GM18526 (cell line): ENCODE measurements around the gene TM2D3.

ENCODE experiments used
- POLR2A ChIP-seq: IDR thresholded peaks from 3 replicates; pipeline ENCODE4 v1.6.1; 2011; ENCODE audit not compliant: insufficient read length; ENCODE audit errors: extremely low read depth

TM2D3 gene

DNA sequence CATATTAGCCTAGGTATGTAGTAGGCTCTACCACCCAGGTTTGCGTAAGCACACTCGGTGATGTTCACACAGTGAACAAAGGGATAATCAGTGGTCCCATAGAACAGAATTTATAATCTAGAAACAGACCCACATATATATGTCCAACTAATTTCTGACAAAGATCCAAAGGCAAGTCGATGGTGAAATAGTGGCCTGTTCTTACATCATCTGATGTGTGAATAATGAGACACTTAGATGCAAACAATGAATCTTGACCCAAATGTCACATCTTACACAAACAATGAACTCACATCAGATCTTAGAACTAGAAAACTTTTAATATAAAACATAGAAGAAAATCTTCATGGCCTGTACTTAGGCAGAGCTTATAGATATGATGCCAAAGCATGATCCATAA, 17.6 kb upstream of the TM2D3 start:
- TF ChIP-seq POLR2A = no peak

DNA sequence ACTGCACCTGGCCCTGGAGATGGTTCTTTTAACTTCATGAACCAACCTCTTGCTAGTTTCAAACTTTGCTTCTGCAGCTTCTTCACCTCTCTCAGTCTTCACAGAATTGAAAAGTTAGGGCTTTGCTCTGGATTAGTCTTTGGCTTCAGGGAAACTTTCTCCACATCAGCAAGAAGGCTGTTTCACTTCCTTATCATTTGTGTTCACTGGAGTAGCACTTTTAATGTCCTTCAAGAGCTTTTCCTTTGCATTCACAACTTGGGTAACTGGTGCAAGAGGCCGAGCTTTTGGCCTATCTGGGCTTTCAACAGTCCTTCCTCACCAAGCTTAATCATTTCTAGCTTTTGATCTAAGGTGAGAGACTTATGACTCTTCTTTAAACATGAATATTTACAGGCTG, 15.7 kb upstream of the TM2D3 start:
- TF ChIP-seq POLR2A = no peak

DNA sequence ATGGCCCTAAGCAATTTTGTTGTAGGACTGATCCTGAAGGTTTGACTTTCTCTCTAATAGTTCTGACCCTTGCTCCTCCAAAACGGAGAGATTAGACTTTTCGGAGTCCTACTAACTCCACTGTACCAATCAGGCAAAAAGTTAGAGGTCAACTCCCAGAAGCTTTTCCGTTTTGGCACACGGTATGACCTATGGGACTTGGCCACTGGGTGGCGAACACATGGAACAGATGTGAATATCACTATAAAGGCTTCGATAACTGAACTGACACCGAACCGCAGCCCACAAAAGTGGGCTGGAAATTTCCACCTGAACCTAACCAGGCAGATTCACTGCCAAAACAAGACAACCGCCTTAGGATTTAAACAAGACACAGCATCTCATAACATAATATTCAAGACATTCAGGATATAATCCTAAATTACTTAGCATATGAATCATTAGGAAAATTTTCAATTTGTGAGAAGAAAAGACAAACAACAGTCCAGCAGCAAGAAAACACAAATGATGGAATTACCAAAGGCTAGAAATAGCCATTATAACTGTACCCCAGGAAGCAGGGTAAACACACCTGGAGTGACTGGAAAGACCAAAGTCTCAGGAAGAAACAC, 12.2 kb upstream of the TM2D3 start:
- TF ChIP-seq POLR2A = no peak

DNA sequence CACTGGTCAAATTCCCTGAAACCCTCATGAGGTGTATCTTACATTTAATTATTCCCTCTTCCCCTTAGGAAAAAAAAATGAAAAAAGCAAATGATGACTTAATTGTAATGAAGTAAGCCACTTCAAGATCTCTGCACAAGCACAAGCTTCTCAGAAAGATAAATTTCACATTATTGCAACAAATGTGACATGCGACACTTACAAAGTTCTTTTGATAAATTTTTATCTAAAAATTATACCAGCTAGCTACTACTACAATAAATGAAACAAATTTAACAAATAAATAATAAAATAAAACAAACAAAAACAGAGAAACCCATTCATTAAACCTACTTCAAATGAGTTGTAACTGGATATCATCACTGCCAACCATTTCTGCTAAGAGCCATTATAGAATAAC, 10.0 kb upstream of the TM2D3 start:
- TF ChIP-seq POLR2A = no peak

DNA sequence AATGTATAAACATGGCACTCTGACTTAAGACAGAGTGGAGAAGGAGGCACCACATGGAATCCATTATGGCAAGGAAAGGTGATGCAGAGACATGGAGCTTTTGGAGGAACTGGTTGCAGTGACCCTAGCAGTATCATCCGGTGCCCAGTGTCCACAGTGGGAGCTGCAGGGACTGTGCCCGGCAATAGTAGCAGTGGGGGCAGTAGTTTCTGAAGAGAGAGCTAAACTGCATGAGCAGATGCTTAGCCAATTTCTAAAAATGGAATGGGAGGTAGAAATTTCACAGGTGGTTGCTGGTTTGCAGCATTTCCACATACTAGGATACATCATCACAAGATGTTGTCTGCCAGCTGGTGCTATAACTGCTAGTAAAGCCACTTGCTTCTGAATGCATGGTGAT, 7.8 kb upstream of the TM2D3 start:
- TF ChIP-seq POLR2A = no peak

GRCh38 chr15:101657968-101658784, 6.0 kb upstream of the TM2D3 start:
- no peak for TF ChIP-seq POLR2A

DNA sequence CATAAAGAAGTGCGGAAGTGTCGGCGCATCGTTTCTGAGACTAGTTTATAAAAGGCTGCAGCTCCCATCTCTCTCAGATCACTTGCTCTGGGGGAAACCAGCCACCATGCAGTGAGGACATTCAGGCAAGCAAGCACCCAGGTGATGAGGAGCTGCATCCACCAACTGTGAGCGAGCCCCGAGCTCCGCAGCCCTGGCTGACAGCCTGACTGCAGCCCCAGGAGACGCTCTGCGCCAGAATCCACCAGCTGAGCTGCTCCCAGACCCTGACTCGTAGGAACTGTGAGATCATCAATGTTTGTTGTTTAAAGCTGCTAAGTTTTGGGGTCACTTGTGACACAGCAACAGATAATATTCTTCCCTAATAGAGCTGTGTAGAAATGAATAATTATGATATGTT, 5.0 kb upstream of the TM2D3 start:
- TF ChIP-seq POLR2A = no peak

DNA sequence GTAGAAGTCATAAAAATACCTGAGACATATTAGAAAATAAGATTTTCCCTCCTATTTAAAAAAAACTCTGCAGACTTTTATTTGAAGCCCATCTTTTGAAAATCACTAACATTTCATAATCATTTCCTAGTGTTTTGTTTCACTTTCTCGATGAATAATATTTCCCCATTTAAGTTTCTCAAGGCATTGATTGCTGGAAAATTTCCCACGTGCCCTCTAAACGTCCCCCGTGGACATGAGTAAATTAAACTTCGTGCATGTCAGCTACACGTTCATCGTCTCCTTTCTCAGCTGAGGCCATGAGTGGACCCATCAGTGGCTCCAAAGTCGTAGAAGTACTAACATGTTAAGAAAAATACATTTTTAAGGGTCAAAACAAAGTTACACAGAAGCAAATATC, 2.0 kb upstream of the TM2D3 start:
- TF ChIP-seq POLR2A = no peak

- no peak for TF ChIP-seq POLR2A
Measured at GRCh38 chr15:101652786-101653430, 727 bp upstream of the TM2D3 start.

DNA sequence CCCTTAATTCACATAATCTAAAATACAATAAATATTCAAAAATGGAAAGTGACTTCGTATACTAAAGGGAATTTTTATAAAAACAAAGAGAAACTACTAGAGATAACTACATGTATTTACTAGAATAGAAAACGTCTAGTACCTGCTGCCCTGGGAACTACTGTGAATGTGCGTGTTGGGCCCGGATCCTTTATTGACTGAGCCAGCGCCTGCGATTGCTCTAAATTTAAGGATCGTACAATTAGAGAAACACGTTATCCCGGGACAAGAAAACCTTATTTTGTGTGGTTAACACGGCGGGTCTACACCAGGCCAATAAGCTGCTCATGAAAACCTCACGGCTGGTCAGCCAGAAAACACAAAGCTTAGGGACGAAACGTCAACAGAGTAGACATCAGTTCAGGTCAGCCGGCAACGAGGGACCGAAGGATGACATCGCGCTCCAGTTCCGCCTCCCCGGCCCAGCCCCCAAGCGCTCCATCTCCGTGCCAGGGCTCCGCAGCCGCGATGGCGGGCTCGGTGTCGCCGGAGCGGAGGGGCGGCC, 555 bp downstream of the TM2D3 start:
- no peak for TF ChIP-seq POLR2A

DNA sequence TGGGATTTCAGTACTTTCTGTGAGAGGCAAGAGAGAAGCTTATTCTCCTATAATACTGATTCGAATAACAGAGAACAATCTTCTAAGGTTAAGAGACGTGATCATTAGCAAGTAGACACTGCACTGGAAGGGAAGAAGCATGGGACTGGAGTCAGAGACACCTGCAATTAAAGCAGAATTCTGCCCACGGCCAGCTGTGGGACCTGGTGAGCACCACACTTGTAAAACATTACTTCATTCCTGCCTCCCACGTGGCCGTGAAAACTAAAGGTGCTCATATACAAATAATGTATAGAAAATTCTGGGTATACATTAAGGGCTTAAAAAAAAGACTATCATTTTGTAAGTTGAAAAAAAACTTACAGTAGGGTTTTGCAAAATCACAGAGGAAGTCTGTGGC, 2.0 kb downstream of the TM2D3 start:
- no peak for TF ChIP-seq POLR2A

GRCh38 chr15:101648356-101648755, 3.8 kb downstream of the TM2D3 start:
- TF ChIP-seq POLR2A = no peak

- no peak for TF ChIP-seq POLR2A
Measured at GRCh38 chr15:101647251-101647650, 4.9 kb downstream of the TM2D3 start.

GRCh38 chr15:101646672-101647071, 5.5 kb downstream of the TM2D3 start:
- TF ChIP-seq POLR2A = no peak

- no peak for TF ChIP-seq POLR2A
Measured at GRCh38 chr15:101642361-101642760, 9.8 kb downstream of the TM2D3 start.

DNA sequence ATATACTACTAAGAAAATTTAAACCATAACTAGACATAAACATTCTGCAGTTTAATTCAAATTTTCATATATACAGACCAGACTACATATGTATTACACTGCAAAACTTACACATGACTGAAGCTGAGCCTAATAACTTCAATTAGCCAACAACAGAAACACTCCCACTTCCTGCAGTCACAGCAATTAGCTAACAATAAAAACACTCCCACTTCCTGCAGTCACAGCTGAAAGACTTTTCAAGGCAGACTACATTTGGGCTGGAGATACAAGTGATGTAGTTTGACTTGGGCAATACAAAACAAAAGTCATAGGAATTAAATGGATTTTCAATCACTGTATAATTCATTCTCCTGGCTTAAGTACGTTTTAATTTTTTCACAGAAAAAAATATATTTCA, 10.3 kb downstream of the TM2D3 start:
- no peak for TF ChIP-seq POLR2A
